AG08395 (cell line): Measurements from ENCODE around the gene ALCAM.

Experiments used
- DNase-seq: peaks from one replicate; pipeline ENCODE4 v3.0.0; 2012; ENCODE audit warnings: mixed read lengths, low spot score

Gene ALCAM

DNA sequence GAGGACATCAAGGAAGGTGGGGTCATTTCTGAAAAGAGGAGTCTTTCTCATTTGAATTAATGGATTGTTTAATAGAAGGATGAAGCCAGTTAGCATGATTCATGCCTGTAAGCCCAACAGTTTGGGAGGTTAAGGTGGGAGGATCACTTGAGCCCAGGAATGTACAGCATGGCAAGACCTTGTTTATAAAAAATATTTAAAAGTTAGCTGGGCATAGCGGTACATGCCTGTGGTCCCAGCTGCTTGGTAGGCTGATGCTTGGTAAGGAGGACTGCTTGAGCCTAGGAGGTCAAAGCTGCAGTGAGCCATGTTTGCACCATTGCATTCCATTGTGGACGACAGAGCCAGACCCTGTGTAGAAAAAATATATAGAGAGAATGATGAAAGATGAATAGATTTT, 165.5 kb downstream of the ALCAM start:
- no peak for DNase-seq

DNA sequence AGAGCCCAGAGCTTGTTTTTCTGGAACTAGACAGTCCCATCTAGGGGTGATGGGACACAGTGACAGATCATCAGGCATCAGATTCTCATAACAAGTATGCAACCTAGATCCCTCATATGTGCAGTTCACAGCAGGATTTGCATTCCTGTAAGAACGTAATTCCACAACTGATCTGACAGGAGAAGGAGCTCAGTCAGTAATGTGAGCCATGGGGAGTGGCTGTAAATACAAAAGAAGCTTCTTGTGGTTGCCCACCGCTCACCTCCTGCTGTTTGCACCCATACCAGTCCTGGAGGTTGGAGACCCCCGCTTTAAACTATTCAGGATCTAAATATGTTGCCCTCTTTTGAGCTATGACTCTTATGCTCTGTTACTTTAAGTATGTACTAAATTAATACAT, 167.3 kb downstream of the ALCAM start:
- no peak for DNase-seq

- DNase-seq = no peak
Measured at GRCh38 chr3:105534491-105534890, 167.8 kb downstream of the ALCAM start.

DNA sequence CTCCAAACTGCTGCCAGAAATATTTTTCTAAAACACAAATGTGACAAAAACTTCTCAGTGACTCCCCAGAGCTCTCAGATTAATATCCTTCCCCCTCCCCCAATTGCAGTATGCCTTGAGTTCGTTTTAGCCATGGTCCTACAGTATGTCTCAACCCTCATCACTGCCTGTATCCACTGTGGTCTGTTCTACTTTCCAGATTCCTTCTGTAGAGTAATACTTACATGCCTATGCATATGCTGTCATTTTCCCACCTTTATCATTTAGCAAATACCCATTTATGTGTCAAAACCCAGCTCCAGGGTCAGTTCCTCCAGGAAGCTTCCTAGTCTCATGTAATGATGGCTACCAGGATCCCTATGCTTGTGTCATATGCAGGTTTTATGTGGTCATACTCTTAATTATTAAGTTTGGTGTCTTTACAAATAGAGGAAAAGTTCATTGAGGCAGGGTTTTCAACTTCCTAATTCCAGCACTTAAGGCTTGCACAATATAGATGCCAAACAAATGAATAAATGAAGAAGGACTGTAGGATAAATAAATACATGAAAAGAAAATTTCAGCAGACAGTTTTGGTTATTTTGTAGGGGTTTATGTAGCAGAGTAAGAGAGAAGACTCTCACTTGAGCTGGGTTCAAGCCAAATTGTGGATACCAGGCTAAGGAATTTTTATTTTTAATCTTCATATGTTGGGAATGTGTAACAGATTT, 170.8 kb downstream of the ALCAM start:
- DNase-seq = no peak

- DNase-seq = no peak
Measured at GRCh38 chr3:105538483-105538882, 171.8 kb downstream of the ALCAM start.

- DNase-seq = no peak
Measured at GRCh38 chr3:105539897-105540296, 173.2 kb downstream of the ALCAM start.

DNA sequence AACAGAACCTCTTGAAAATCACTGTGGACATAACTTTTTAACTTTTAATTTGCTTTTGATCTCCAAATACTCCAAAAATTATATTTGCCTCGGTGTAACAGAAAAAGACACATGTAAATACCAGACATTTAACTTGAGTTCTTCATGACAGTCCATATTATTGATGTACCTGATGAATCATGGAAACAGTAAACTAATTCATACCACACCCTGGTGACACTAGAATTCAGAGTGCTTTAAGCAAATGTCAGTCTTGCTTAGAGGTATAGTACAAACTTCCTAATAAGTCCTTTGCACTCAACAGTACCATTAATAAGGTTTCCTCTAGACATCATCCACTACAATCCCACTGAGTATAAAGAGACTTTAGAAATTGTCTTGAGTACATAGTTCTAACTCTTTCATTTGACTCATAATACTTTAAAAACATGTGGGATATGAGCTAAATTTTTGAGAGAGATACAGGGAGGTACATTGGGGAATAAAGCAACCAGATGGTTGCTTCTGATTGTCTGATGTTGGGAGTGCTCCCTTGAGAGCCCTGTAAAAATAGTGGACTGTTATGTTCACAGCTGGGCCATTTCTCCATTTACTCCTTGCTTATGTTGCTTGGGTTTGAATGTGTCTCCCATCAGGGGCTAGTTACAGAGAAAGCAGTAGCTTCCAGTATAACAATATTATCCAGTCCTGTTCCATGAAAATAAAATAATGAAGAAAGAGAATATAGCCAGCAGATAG, 175.7 kb downstream of the ALCAM start:
- DNase-seq = no peak

GRCh38 chr3:105545051-105545450, 178.3 kb downstream of the ALCAM start:
- DNase-seq = no peak

DNA sequence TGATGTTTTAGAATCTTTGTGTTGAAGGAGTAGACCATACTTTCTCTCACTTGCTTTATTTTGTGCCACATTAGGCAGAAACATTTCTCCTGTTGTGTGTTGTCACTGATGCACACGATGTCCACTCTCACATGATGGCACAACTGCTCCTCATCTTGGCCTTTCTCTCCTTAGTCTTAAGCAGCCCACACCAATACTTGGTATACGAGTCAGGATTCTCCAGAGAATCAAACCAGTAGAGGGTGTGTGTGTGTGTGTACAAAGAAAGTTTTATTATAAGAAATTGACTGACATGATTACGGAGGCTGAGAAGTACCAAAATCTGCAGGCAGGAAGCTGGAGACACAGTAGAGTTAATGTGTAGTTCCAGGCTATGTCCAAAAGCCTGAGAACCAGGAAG, 187.1 kb downstream of the ALCAM start:
- peak; percentile 35 for DNase-seq

DNA sequence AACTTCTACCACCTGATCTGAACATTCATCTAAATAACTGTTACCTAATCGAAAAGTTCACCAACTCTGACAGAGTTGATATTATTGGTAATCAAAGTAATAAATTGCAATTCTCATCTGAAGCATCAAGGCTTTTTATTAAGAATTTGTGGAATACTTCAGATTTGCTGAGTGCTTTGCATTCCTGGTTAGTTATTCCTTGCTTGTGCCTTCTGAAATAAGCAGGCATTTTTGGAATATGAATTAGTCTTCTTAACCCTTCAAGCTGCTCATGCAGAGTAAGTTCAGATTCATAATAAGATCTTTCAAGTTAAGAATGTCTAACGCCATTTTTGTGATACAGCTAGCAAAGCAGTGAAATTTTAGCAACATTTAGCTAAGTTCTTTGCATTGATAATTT, 188.5 kb downstream of the ALCAM start:
- DNase-seq = peak; percentile 13

DNA sequence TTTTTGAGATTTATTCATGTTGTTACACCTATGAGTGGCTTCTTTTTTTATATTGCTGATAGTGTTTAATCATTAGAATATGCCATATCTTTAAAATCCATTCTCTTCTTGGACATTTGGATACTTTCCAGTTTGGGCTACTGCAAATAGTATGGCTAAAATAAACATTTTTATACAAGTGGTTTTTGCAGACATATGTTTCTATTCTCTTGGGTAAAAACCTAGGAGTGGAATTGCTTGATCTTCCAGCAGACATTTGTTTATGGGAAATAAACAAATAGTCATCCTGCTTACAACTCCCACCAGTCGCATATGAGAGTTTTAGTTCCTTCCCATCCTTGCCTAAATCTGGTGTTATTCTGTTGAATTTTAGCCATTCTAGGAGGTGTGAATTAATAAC, 193.1 kb downstream of the ALCAM start:
- DNase-seq = no peak

DNA sequence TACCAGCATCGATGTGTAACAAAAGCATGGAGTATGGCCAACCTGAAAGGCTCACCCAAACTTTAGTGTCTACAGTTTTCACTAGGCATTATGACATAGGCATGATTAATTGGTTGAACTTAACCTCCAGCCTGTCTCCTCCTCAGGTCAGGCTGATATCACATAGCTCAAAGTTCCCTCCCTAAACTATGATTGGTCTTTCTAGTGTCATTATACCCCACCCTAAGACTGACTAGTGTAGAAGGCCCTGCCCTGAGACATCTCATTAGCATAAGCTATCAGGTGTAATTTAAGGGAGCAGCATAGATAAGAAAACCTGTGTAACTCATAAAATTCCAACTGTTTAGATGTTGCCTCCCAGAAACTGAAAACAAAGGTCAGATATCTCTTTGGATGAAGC, 195.2 kb downstream of the ALCAM start:
- DNase-seq = no peak

DNA sequence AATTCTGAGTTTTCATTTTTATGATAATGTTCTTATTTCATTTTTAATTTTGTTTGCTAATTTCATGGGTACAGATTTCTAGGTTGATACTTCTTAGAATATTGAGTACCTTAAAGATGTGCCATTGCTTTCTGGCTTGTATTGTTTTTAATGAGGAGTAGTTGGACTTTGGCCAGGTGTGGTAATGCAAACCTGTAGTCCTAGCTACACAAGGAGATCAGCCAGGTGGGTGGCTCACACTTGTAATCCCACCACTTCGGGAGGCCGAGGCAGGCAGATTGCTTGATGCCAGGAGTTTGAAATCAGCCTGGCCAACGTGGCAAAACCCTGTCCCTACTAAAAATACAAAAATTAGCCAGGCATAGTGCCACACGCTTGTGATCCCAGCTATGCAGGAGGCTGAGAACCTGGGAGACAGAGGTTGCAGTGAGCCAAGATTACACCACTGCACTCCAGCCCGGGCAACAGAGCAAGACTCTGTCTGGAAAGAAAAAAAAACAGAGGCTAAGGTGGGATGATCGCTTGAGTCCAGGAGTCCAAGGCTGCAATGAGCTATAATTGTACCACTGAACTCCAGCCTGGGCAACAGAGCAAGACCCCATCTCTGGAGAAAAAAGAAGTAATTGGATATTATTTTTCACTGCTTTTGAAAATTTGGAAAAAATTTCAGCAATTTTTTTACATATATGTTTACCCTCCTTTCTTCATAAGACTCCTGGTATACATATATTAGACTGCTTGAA, 198.0 kb downstream of the ALCAM start:
- no peak for DNase-seq

DNA sequence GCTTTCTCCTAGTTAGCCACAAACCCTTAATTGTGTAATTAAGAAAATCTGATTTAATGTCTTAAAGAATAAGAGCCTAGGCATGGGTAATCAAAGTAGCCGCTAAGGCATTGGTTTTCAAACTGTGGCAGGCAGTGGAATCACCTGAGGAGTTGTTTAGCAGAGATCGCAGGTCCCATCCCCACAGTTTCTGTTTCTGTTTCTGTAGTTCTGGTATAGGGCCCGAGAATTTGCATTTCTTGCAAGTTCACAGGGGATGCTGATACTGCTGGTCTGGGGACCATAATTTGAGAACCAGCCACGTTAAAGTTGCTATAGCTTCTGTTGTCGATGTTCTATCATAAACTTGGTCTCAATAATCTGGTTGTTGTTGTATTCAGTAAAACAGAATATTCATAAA, 204.3 kb downstream of the ALCAM start:
- no peak for DNase-seq

- DNase-seq = no peak
Measured at GRCh38 chr3:105572501-105572900, 205.8 kb downstream of the ALCAM start.

DNA sequence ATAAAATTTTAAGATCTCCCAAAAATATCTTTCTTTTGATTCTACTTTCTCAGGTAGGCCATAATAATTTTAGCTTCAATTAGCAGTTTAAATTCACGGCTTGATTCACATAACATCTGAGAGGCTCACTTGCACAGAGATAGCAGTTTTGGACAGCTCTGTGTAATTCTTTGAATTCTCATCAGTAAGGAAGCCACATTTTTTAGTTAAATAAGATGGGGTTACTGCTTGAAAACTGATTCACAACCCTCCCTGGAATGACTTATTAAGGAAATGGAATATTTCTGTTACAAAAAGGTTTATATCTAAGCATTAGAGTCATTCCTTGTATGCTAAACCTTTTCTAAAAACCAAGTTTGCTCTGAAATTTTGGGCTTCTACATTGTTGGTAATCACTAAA, 212.7 kb downstream of the ALCAM start:
- peak; percentile 15 for DNase-seq

GRCh38 chr3:105580296-105580965, 213.7 kb downstream of the ALCAM start:
- peak; percentile 38 for DNase-seq

GRCh38 chr3:105582015-105582414, 215.3 kb downstream of the ALCAM start:
- no peak for DNase-seq

- no peak for DNase-seq
Measured at GRCh38 chr3:105584003-105584790, 217.5 kb downstream of the ALCAM start.

- no peak for DNase-seq
Measured at GRCh38 chr3:105593315-105593714, 226.6 kb downstream of the ALCAM start.

- peak; percentile 21 for DNase-seq
Measured at GRCh38 chr3:105594219-105594618, 227.5 kb downstream of the ALCAM start.
